ENCODE results near the gene TMEM273. TPM values are rescaled to one million over a fixed set of nuclear protein-coding genes. Genes with fewer than 3 reads are reported as not detected.

TMEM273 gene
- total RNA-seq, 1 experiment from 2014 or later: not detected

DNA sequence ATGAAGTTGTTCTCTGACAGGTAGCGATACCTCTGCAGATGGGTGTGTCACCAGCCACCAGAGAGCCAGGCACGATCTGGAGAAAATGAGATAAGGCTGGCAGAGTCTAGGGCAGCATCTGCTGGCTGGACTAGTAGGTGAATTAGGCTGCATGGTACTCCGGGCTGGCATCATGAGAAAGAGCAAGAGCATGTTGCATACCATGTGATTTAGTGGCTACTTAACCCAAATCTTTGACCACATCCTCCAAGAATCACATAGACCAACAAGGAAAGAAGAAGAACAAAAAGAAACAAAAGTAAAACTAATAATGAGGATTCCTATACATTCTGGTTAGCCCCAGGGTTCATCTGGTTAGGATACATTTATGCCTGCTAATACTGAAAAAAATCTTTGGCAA is 31.0 kb downstream of the TMEM273 start:
- Mint-ChIP-seq H3K27ac (ENCODE audit: low read depth, unreplicated experiment) (no peak overlapping the region), H3K4me1 (ENCODE audit: insufficient read depth, unreplicated experiment) (peaks cover 6% of the 10 kb centered on the region), H3K9me3 (ENCODE audit: unreplicated experiment) (no peaks in the 10 kb centered on the region), H3K27me3 (ENCODE audit: insufficient read depth, unreplicated experiment) (peaks cover 80% of the 10 kb centered on the region), H3K4me3 (ENCODE audit: unreplicated experiment) (no peak overlapping the region), H3K36me3 (ENCODE audit: insufficient read depth, unreplicated experiment) (no peaks in the 10 kb centered on the region)
- CTCF ChIA-PET: no interaction called here
- no peak for DNase-seq (ENCODE audit: unreplicated experiment)
- intact Hi-C loops (cut with micrococcal nuclease): no loop called here
- no TSS peak for BruUV-seq (replicated peaks)
- TF ChIP-seq CTCF (IDR thresholded peaks at IDR 0.05; ENCODE audit: unreplicated experiment): no peak
- POLR2A ChIA-PET: no interaction called here

GRCh38 chr10:49154641-49155040 is 33.5 kb downstream of the TMEM273 start:
- TF ChIP-seq CTCF (IDR thresholded peaks at IDR 0.05; ENCODE audit: unreplicated experiment): no peak
- no peak for DNase-seq (ENCODE audit: unreplicated experiment)
- Mint-ChIP-seq H3K9me3 (ENCODE audit: unreplicated experiment) (no peaks in the 10 kb centered on the region), H3K4me1 (ENCODE audit: insufficient read depth, unreplicated experiment) (no peaks in the 10 kb centered on the region), H3K27me3 (ENCODE audit: insufficient read depth, unreplicated experiment) (peaks cover 72% of the 10 kb centered on the region), H3K4me3 (ENCODE audit: unreplicated experiment) (no peak overlapping the region), H3K27ac (ENCODE audit: low read depth, unreplicated experiment) (no peak overlapping the region), H3K36me3 (ENCODE audit: insufficient read depth, unreplicated experiment) (no peaks in the 10 kb centered on the region)
- ChIA-PET POLR2A (no interaction called here), CTCF (interaction anchor here (0.7 to 1.4 kb wide), 3 partner anchors 172 to 498 kb away, joined by 3 to 4 read pairs (median 4); no protein-coding TSS in a partner anchor)
- BruUV-seq (replicated peaks): no TSS peak
- intact Hi-C loops (cut with micrococcal nuclease): no loop called here

- Mint-ChIP-seq H3K27me3 (ENCODE audit: insufficient read depth, unreplicated experiment) (peaks cover 70% of the 10 kb centered on the region), H3K4me3 (ENCODE audit: unreplicated experiment) (no peak overlapping the region), H3K9me3 (ENCODE audit: unreplicated experiment) (no peaks in the 10 kb centered on the region), H3K36me3 (ENCODE audit: insufficient read depth, unreplicated experiment) (no peaks in the 10 kb centered on the region), H3K27ac (ENCODE audit: low read depth, unreplicated experiment) (no peak overlapping the region), H3K4me1 (ENCODE audit: insufficient read depth, unreplicated experiment) (no peaks in the 10 kb centered on the region)
- BruUV-seq (replicated peaks): no TSS peak
- CTCF ChIA-PET: interaction anchor here (0.7 to 1.3 kb wide), 3 partner anchors 9 to 178 kb away, joined by 3 to 4 read pairs (median 3); no protein-coding TSS in a partner anchor
- intact Hi-C loops (cut with micrococcal nuclease): no loop called here
- POLR2A ChIA-PET: no interaction called here
- TF ChIP-seq CTCF (IDR thresholded peaks at IDR 0.05; ENCODE audit: unreplicated experiment): no peak
- DNase-seq (ENCODE audit: unreplicated experiment): no peak
These were observed 34.2 kb downstream of the TMEM273 start for GRCh38 chr10:49153971-49154370.

DNA sequence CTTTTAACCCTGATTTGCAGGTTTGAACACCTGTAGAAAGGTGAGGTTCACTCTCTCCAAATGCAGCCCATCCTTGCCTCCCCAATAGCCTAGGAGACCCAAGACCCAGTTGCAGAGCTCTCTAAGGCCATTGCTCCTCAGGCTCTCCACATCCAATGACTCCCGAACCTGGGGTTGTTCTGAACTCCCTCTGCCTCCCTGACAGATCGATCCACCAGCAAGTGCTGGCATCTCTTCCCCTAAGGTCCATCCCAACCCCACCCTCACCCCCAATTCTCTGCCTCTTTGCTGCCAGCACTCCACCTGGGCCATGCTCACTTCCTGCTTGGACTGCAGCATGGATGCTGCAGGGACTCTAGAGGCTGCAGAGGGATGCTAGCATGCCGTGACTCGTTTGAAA is 35.1 kb downstream of the TMEM273 start:
- TF ChIP-seq CTCF (IDR thresholded peaks at IDR 0.05; ENCODE audit: unreplicated experiment): no peak
- BruUV-seq (replicated peaks): no TSS peak
- Mint-ChIP-seq H3K27ac (ENCODE audit: low read depth, unreplicated experiment) (no peak overlapping the region), H3K4me3 (ENCODE audit: unreplicated experiment) (no peak overlapping the region), H3K4me1 (ENCODE audit: insufficient read depth, unreplicated experiment) (no peaks in the 10 kb centered on the region), H3K27me3 (ENCODE audit: insufficient read depth, unreplicated experiment) (peaks cover 68% of the 10 kb centered on the region), H3K9me3 (ENCODE audit: unreplicated experiment) (peaks cover 5% of the 10 kb centered on the region), H3K36me3 (ENCODE audit: insufficient read depth, unreplicated experiment) (no peaks in the 10 kb centered on the region)
- ChIA-PET POLR2A (no interaction called here), CTCF (interaction anchor here (0.7 to 1.3 kb wide), 2 partner anchors 8 to 80 kb away, joined by 3 read pairs; no protein-coding TSS in a partner anchor)
- intact Hi-C loops (cut with micrococcal nuclease): no loop called here
- DNase-seq (ENCODE audit: unreplicated experiment): no peak

Data from MCF 10A (cell line).